ENCODE data around the gene CTSK.
"Not testable (repeated sequence)": the region's sequence is repeated elsewhere in the genome, so short reads cannot be mapped to it uniquely, and the experiment has no call there.

Gene CTSK

GRCh38 chr1:150808121-150808520, at the start of gene CTSK:
Gene CTSK (minus strand): TSS chr1:150808260. CDS start chr1:150806805, 1,455 bp downstream.
- DNase-seq, result no peak

- not testable (repeated sequence) for DNase-seq
Observed at GRCh38 chr1:150852734-150853133, 44.7 kb upstream of the CTSK start.

DNA sequence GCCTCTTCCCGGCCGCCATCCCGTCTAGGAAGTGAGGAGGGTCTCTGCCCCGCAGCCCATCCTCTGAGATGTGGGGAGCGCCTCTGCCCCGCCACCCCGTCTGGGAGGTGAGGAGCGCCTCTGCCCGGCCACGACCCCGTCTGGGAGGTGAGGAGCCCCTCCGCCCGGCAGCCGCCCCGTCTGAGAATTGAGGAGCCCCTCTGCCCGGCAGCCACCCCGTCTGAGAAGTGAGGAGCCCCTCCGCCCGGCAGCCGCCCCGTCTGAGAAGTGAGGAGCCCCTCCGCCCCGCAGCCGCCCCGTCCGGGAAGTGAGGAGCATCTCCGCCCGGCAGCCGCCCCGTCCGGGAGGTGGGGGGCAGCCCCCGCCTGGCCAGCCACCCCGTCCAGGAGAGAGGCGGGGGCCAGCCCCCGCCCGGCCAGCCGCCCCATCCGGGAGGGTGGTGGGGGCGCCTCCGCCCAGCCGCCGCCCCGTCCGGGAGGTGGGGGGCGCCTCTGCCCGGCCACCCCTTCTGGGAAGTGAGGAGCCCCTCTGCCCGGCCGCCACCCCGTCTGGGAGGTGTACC, 42.8 kb upstream of the CTSK start:
- DNase-seq, result not testable (repeated sequence)

DNA sequence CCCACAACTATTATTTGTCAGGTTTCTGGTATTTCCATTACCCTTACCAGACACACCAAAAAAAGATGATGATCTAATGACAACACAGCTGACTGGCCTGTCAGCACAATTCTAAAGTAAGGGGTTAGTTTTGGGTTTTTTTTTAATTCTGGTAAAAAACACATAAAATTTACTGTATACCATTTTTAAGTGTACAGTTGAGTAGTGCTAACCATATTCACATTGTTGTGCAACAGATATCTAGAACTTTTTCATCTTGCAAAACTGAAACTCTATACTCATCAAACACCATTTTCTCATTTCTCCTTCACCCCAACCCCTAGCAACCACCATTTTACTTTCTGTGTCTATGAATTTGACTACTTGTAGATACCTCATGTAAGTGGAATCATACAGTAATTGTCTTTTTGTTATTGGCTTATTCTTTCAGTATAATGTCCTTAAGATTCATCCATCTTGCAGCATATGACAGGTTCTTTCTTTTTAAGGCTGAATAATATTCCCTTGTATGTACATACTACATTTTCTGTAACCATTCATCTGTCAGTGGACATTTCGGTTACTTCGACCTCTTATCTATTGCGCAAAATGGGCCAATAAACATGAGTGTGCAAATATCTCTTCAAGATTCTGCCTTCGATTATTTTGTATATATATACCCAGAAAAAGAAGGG, 38.5 kb upstream of the CTSK start:
- DNase-seq, result no peak

DNA sequence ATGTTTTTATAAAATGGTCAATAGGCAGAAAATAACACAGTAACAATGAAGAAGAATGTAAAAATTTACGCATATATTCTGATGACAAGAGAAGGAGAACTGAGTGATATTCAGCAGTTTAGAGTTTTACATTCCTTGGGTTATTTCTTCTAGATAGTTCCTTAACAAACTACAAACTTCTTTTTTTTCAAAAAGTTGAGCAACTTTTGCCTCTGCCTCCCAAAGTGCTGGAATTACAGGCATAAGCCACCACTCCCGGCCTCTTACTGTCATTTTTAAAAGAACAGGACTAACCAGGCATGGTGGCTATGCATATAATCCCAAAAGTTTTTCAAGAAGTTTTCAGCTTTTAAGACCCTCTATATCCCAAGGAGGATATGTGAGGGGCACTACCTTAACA, 35.4 kb upstream of the CTSK start:
- no peak for DNase-seq

DNA sequence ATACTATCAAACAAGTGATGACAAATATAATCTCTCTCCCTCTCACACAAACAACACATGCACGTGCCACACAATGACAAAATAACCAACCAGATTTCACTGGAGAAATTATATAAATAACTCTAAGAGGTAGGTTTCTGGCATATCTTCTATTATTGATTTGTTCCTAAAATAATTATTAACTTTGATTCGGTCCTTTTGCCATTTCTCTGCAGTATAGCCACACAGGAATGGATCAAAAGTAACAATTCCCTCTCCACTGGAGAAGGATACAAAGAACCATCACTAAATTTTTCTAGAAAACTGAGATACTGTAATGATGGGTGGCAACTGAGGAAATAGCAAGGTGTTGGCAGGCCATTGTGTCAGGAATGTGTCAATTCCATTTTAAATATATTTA, 34.9 kb upstream of the CTSK start:
- no peak for DNase-seq

DNA sequence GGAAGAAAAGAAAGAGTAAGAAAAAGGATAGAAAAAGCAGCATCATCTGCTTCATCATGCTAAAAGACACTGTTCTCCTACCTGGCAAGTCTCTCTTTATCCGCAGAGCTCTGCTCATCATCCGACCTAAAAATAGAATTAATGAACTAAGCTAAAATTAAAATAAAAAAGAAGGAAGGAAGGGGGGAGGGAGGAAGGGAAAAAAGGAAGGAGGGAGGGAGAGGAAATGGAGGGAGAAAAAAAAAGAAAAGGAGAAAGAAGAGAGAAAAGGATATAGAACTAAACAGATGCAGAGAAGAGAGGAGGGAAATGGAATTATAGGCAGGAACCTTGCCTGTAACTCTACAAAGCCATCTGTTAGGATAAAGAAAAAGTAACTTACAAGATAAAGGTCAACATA, 34.3 kb upstream of the CTSK start:
- no peak for DNase-seq

GRCh38 chr1:150841626-150842025, 33.6 kb upstream of the CTSK start:
- no peak for DNase-seq

- not testable (repeated sequence) for DNase-seq
Observed at GRCh38 chr1:150840850-150841249, 32.8 kb upstream of the CTSK start.

GRCh38 chr1:150836129-150836773, 28.2 kb upstream of the CTSK start:
- DNase-seq, result no peak

- not testable (repeated sequence) for DNase-seq
Observed at GRCh38 chr1:150833961-150834360, 25.9 kb upstream of the CTSK start.

DNA sequence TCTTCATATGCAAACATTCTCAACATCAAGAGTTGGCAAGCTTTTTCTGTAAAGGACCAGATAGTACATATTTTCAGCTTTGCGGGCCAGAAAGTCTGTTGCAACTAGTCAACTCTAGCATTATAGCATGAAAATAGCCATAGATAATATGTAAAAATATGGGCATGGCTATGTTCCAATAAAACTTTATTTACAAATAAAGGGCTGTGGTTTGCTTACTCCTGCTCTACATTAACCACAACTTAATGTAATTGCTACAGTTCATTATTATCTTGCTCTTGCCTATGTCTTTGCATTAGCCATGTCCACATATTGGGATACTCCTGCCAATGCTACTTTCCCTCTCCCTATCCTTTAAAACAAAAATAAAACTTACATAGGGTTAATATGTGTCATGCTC, 24.5 kb upstream of the CTSK start:
- DNase-seq, result no peak

DNA sequence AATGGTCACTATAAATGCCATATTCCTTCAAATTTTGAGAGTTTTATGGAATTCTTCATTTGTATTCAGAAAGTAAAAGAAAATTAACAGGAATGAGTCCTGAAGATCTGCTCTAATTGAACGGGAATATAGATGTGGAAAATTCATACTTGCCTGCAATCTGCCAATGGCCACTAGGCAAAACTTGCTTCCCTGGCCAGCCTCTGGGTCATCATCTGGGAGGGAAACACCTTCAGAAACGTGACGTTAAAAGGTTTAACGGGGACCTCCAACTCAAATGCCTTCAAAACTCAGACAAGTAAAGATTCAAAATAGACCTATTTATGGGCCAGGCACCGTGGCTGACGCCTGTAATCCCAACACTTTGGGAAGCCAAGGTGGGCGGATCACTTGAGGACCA, 21.7 kb upstream of the CTSK start:
- no peak for DNase-seq

DNA sequence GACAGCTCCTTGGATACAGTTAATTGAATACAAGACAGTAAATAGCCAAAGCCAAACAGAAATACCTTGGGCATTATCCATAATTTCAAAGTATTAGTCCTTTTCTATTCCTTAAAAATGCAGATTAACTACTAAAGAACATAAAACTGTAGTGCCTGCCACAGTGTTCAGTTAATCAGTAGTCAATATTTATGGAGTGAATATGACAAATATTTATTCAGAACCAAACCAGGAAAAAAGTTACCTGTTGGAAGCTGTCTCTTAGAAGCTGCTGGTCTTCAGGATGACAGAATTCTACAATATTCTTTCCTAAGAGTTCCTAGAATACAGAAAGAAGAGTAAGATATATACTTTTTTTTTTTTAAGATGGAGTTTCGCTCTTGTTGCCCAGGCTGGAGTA, 18.2 kb upstream of the CTSK start:
- DNase-seq, result no peak

DNA sequence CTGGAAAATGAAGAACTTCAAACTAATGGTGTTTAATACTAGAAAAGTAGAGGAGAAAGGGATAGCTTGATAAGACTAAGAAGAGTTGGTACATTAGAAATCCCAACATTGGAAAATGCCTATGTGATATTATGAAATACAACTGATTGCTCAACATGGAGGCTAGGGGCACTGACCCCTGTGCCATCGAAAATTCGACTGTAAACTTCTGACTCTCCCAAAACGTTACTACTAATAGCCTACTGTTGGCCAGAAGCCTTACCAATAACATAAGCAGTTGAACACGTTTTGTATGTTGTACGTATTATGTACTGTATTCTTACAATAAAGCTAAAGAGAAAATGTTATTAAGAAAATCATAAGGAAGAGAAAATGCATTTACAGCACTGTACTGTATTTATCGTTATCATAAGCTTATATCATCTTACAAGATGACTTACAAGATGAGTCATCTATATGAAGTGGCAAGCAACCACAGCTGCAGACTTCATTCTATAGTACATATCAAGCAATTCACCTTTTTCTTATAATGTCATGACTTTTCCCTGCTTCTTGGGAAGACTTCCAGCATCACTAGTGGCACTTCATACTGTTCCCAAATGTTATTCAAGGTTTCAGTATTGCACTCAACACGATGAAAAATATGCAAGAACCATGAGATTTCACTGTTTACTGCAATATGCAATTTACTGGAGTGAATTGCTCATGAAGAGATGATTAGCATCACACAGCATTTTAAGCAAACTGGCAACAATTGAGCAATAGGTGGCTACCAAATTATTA, 12.9 kb upstream of the CTSK start:
- DNase-seq, result no peak

GRCh38 chr1:150815871-150816270, 7.8 kb upstream of the CTSK start:
- no peak for DNase-seq

DNA sequence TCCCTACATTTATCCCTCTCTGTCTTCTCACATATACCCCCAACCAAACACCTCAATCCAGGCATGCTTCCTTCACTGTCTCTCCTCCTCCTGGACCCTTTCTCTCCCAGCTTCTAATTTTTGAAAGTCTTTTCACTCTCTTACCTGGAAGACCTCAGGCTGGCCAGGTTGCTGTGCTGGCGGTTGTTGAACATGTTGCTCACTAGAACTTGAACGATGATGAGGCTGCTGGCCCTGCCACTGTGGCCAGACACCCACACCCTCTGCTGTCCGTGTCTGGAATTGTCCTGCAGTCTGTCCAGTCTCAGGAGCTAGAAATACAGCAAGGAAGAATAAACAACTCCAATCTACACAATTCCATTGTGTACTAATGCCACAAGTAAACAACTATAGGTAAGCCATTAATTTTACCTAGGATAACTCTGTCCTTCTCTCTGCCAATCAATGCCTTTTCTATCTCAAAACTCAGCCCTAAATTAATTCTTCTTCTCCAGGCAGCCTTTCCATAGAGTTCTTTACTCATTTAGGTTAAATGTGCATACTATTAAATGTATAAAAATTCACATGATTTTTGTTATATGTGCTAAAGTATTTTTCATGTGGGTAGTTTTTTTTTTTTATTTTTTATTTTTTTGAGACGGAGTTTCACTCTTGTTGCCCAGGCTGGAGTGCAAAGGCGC, 5.1 kb upstream of the CTSK start:
- DNase-seq, result peak; percentile 20

DNA sequence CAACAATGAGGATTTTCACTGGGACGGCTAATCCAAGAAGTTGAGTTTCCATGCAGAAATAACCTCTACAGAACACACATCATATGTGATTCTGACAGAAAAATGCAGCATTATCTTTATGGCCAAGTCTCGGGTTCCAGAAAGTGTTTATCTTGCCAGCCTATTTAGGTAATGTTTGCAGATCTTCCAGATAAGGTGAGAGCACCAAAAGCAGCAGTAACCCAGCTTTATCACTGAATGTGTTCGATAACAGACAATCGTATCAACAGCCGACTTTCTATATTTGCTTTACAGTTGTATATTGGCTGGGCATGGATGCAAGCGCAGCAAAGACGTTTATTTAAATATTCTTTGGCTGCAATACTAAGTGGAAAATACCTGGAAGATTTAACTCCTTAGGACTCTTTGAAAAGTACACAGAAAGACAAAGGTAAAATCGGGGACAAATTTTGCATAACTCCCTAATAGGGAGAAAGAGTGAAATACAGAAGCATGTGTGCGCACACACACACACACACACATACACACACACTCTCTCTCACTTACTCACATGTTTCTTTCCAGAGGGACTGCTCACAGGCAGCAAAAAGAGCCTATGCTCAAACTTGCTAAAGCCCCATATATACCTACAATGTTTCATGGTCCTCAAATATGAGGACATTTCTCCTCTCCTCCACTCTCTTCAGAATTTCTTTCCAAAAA, 3.0 kb upstream of the CTSK start:
- DNase-seq, result no peak

DNA sequence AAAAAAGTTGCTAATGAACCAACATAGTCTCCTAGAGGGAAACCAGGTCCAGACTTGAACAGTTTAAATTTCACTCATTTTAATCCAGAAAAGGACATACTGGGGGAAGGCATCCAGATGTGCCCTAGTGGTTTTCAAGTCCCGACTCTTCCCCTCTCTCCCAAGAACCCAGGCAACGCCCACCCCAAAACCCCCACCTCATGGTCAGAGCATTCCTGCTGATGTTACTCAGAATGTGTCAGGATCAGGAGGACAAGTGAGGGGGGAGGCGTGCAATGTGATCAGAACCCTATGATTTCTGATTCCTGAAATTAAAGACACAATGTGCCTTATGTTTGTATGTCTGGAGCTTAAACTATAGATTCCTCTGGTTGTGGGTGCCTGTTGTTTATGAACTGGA, 1.6 kb upstream of the CTSK start:
- DNase-seq, result no peak

- no peak for DNase-seq
Observed at GRCh38 chr1:150808846-150809245, 786 bp upstream of the CTSK start.

DNA sequence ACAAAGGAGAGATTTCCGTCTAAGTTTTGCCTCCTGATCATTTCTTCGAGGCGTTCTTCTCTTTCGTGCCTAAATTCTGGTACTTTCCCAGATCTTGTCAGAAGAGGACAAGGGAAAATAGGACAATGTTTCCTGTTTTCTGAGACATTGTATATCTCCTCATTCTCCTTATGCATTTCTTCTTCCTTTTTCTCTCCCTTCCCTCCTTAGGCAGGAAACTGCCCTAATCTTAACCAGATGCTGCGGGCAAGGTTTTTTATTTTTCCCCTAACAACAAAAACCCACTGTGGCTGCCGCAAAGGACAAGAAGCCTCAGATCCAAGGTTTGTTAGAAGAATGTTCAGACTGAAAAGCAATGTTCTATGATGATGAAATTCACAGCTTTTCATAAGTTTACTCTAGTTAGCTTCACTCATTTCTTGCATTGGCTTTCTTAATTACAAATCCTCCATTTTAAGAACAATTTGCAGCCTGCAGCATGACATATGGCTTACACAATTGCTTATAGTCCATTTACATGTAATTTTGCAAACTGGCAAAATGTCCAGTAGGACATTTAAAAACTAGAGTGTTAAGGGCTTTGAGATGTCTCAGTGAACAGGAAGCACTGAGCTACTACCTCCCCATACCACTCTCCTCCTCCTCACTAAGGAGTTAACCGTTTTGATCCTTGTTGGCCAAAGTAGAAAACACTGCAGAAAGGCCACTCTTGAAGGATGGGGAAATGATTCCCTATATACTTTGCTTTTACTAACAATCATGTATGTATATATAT, 624 bp downstream of the CTSK start:
- no peak for DNase-seq

GRCh38 chr1:150805899-150806298, 2.2 kb downstream of the CTSK start:
- DNase-seq, result no peak
